OCI-LY3 (cell line): Measurements from ENCODE around the gene PTPRD.

Experiments
- H2AFZ ChIP-seq: fragments of 200-600, 300-600 bp; shearing (Covaris generic); 2 replicates; pipeline ENCODE4 v1.6.0; 2014; ENCODE audit warnings: antibody characterized with exemption, low read depth, low read length
- H3K27ac ChIP-seq: fragments of 200-600, 300-600 bp; sonication (generic); 2 replicates; pipeline ENCODE4 v1.5.1; 2014; ENCODE audit warnings: mild to moderate bottlenecking, low read length, moderate library complexity, mixed read lengths
- H3K27me3 ChIP-seq: fragments of 200-600, 300-600 bp; sonication (generic); 2 replicates; pipeline ENCODE4 v1.6.1; 2014; ENCODE audit warnings: low read depth, low read length, mixed read lengths
- H3K36me3 ChIP-seq: fragments of 200-600, 300-600 bp; sonication (generic); replicated peaks from 2 replicates; pipeline ENCODE3; 2014; ENCODE audit warnings: low read depth, low read length, mixed read lengths
- H3K4me1 ChIP-seq: fragments of 300-600, 200-600 bp; sonication (generic); 2 replicates; pipeline ENCODE4 v1.6.1; 2014; ENCODE audit warnings: low read length, mixed read lengths
- H3K4me2 ChIP-seq: fragments of 200-600, 300-600 bp; sonication (generic); 2 replicates; pipeline ENCODE4 v1.6.1; 2014; ENCODE audit warnings: low read length, mixed read lengths
- H3K4me3 ChIP-seq: fragments of 300-600, 200-600 bp; sonication (generic); 2 replicates; pipeline ENCODE4 v1.5.1; 2014; ENCODE audit warnings: antibody characterized with exemption, mild to moderate bottlenecking, low read length, moderate library complexity
- H3K79me2 ChIP-seq: fragments of 300-600, 200-600 bp; shearing (Covaris generic); 2 replicates; pipeline ENCODE4 v1.6.1; 2014; ENCODE audit warnings: mild to moderate bottlenecking, low read length, mixed read lengths
- H3K9ac ChIP-seq: fragments of 300-600, 200-600 bp; shearing (Covaris generic); 2 replicates; pipeline ENCODE4 v1.6.0; 2014; ENCODE audit warnings: mild to moderate bottlenecking, low read length, moderate library complexity
- H3K9me3 ChIP-seq: fragments of 200-600, 300-600 bp; shearing (Covaris generic); 2 replicates; pipeline ENCODE4 v1.6.1; 2014; ENCODE audit warnings: low read length, mixed read lengths; ENCODE audit not compliant: insufficient read depth
- H4K20me1 ChIP-seq: fragments of 200-600, 300-600 bp; sonication (generic); 2 replicates; pipeline ENCODE4 v1.6.1; 2016; ENCODE audit warnings: low read length, mixed read lengths; ENCODE audit not compliant: insufficient read depth
- CTCF ChIP-seq: fragments of 200-600, 300-600 bp; sonication (generic); IDR thresholded peaks from 2 replicates; pipeline ENCODE4 v1.5.1; 2014; ENCODE audit warnings: antibody characterized with exemption, low read length, low read depth
- EZH2phosphoT487 ChIP-seq: fragments of 200-600 bp; shearing (Covaris generic); IDR thresholded peaks from 2 replicates; pipeline ENCODE4 v1.6.1; 2018; ENCODE audit warnings: antibody characterized with exemption, mixed run types, low read depth

The PTPRD gene

GRCh38 chr9:8907868-8908267, 1704.9 kb downstream of the PTPRD start:
- H4K20me1 ChIP-seq: no peaks in the 10 kb centered on the region
- no peak overlapping the region for H3K27ac ChIP-seq
- H3K9ac ChIP-seq: no peak overlapping the region
- H3K4me2 ChIP-seq: no peak overlapping the region
- H3K4me1 ChIP-seq: no peaks in the 10 kb centered on the region
- H3K79me2 ChIP-seq: no peaks in the 10 kb centered on the region
- no peak for TF ChIP-seq CTCF
- TF ChIP-seq EZH2phosphoT487: no peak
- no peak overlapping the region for H2AFZ ChIP-seq
- no peak overlapping the region for H3K4me3 ChIP-seq
- no peaks in the 10 kb centered on the region for H3K27me3 ChIP-seq
- H3K36me3 ChIP-seq: no peaks in the 10 kb centered on the region
- no peaks in the 10 kb centered on the region for H3K9me3 ChIP-seq

GRCh38 chr9:8905731-8906130, 1707.1 kb downstream of the PTPRD start:
- H3K4me3 ChIP-seq: no peak overlapping the region
- no peaks in the 10 kb centered on the region for H3K79me2 ChIP-seq
- H3K4me1 ChIP-seq: no peaks in the 10 kb centered on the region
- no peak overlapping the region for H2AFZ ChIP-seq
- H4K20me1 ChIP-seq: no peaks in the 10 kb centered on the region
- H3K4me2 ChIP-seq: no peak overlapping the region
- TF ChIP-seq CTCF: no peak
- no peak for TF ChIP-seq EZH2phosphoT487
- no peak overlapping the region for H3K9ac ChIP-seq
- no peaks in the 10 kb centered on the region for H3K9me3 ChIP-seq
- no peak overlapping the region for H3K27ac ChIP-seq
- no peaks in the 10 kb centered on the region for H3K36me3 ChIP-seq
- H3K27me3 ChIP-seq: no peaks in the 10 kb centered on the region

- Histone ChIP-seq H3K4me3 (no peak overlapping the region), H4K20me1 (no peaks in the 10 kb centered on the region), H3K27me3 (no peaks in the 10 kb centered on the region), H3K4me1 (no peaks in the 10 kb centered on the region), H3K4me2 (no peak overlapping the region), H3K9ac (no peak overlapping the region), H3K36me3 (no peaks in the 10 kb centered on the region), H3K9me3 (no peaks in the 10 kb centered on the region), H3K27ac (no peak overlapping the region), H3K79me2 (no peaks in the 10 kb centered on the region), H2AFZ (no peak overlapping the region)
- no peak for TF ChIP-seq CTCF
- TF ChIP-seq EZH2phosphoT487: no peak
Observed at GRCh38 chr9:8904771-8905515, 1707.9 kb downstream of the PTPRD start.

GRCh38 chr9:8903077-8903476, 1709.7 kb downstream of the PTPRD start:
- H3K27me3 ChIP-seq: no peaks in the 10 kb centered on the region
- H3K4me2 ChIP-seq: no peak overlapping the region
- TF ChIP-seq EZH2phosphoT487 (no peak), CTCF (no peak)
- no peaks in the 10 kb centered on the region for H3K36me3 ChIP-seq
- H3K4me3 ChIP-seq: no peak overlapping the region
- no peaks in the 10 kb centered on the region for H3K79me2 ChIP-seq
- no peak overlapping the region for H3K9ac ChIP-seq
- H3K27ac ChIP-seq: no peak overlapping the region
- no peaks in the 10 kb centered on the region for H3K9me3 ChIP-seq
- H2AFZ ChIP-seq: no peak overlapping the region
- H3K4me1 ChIP-seq: no peaks in the 10 kb centered on the region
- no peaks in the 10 kb centered on the region for H4K20me1 ChIP-seq
